HG03469 (cell line): Measurements from ENCODE around the gene MAPKAPK2.
"Not testable (repeated sequence)": the region's sequence is repeated elsewhere in the genome, so short reads cannot be mapped to it uniquely, and the experiment has no call there.

Experiments
- ATAC-seq: cut with Tn5 transposase; IDR thresholded peaks from one replicate; pipeline ENCODE4 v1.9.1; 2021; ENCODE audit warnings: mild to moderate bottlenecking, moderate library complexity, moderate number of reproducible peaks; ENCODE audit not compliant: unreplicated experiment

MAPKAPK2 gene

GRCh38 chr1:206684478-206685333, at the start of gene MAPKAPK2:
Gene MAPKAPK2, plus strand, starts transcription at chr1:206684905. Its CDS starts 325 bp downstream, at chr1:206685230.
- no peak for ATAC-seq

GRCh38 chr1:206635080-206635977, 49.4 kb upstream of the MAPKAPK2 start, which contains the start of gene DYRK3:
Gene DYRK3, plus strand, starts transcription at chr1:206635536. Its CDS starts 168 bp downstream, at chr1:206635704.
- peak; percentile 72 for ATAC-seq

- no peak for ATAC-seq
Measured at GRCh38 chr1:206635978-206636345, 48.7 kb upstream of the MAPKAPK2 start.

GRCh38 chr1:206636671-206637070, 48.0 kb upstream of the MAPKAPK2 start:
- ATAC-seq = no peak

- ATAC-seq = no peak
Measured at GRCh38 chr1:206637605-206638004, 47.1 kb upstream of the MAPKAPK2 start.

- ATAC-seq = not testable (repeated sequence)
Measured at GRCh38 chr1:206642074-206642473, 42.6 kb upstream of the MAPKAPK2 start.

- ATAC-seq = no peak
Measured at GRCh38 chr1:206643118-206643698, 41.5 kb upstream of the MAPKAPK2 start.

- ATAC-seq = no peak
Measured at GRCh38 chr1:206646504-206646903, 38.2 kb upstream of the MAPKAPK2 start.

GRCh38 chr1:206647224-206647623, 37.5 kb upstream of the MAPKAPK2 start:
- no peak for ATAC-seq

GRCh38 chr1:206649261-206649921, 35.3 kb upstream of the MAPKAPK2 start:
- no peak for ATAC-seq

- ATAC-seq = no peak
Measured at GRCh38 chr1:206651014-206651413, 33.7 kb upstream of the MAPKAPK2 start.

- ATAC-seq = no peak
Measured at GRCh38 chr1:206651958-206652890, 32.5 kb upstream of the MAPKAPK2 start.

GRCh38 chr1:206653715-206654459, 30.8 kb upstream of the MAPKAPK2 start:
- no peak for ATAC-seq

GRCh38 chr1:206654828-206655227, 29.9 kb upstream of the MAPKAPK2 start:
- no peak for ATAC-seq

GRCh38 chr1:206655471-206655882, 29.2 kb upstream of the MAPKAPK2 start:
- ATAC-seq = no peak

- no peak for ATAC-seq
Measured at GRCh38 chr1:206656936-206657335, 27.8 kb upstream of the MAPKAPK2 start.

GRCh38 chr1:206657751-206658150, 27.0 kb upstream of the MAPKAPK2 start:
- no peak for ATAC-seq

- ATAC-seq = no peak
Measured at GRCh38 chr1:206658264-206658980, 26.3 kb upstream of the MAPKAPK2 start.
